MG63 (cell line): ENCODE results near the gene MMP25. TPM values are rescaled to one million over a fixed set of nuclear protein-coding genes. Genes with fewer than 3 reads are reported as not detected.
"Not testable (repeated sequence)": the region's sequence is repeated elsewhere in the genome, so short reads cannot be mapped to it uniquely, and the experiment has no call there.

ENCODE experiments used
- DNase-seq: peaks from one replicate; pipeline ENCODE4 v3.0.0-alpha.2; 2020
- H3K27me3 ChIP-seq: fragments of 250-450 bp; sonication (Bioruptor Pico); 2 replicates; pipeline ENCODE4 v1.5.1; 2020; ENCODE audit warnings: mild to moderate bottlenecking, moderate library complexity
- H3K36me3 ChIP-seq: fragments of 250-450 bp; sonication (Bioruptor Pico); 2 replicates; pipeline ENCODE4 v1.5.1; 2020; ENCODE audit warnings: mild to moderate bottlenecking, moderate library complexity
- H3K4me3 ChIP-seq: fragments of 250-450 bp; sonication (Bioruptor Pico); 2 replicates; pipeline ENCODE4 v1.5.1; 2020; ENCODE audit warnings: mild to moderate bottlenecking, moderate library complexity
- H3K9me3 ChIP-seq: fragments of 250-450 bp; sonication (Bioruptor Pico); 2 replicates; pipeline ENCODE4 v1.5.1; 2020; ENCODE audit warnings: mild to moderate bottlenecking, moderate library complexity
- total RNA-seq: library from RNA; depleted of rRNA; stranded (reverse); fragments of >200 nt; shearing (Covaris generic); gene quantifications from 2 replicates; pipeline ENCODE4 v1.2.3, GENCODE V29; 2014; ENCODE audit warnings: low replicate concordance

The MMP25 gene
- total RNA-seq, 1 experiment from 2014 or later, result not detected

DNA sequence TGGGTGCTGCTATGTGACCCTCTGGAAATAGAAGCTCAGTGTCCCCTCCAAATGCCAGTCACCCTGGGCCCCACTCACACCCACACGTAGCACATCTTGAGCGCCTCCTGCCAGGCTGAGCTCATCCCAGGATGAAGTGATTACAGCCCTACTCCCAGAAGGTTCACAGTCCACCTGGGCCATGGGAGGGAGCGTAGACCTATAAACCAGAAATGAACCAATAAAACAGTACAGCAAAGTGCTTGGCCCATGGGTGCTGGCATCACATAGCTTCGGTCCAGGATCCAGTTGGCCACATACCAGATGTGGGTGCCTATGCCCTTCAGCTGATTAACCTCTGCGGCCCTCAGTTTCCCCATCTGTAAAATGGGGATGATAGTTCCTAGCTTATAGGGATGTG is 7.5 kb upstream of the MMP25 start:
- peaks cover 48% of the 10 kb centered on the region for H3K27me3 ChIP-seq
- H3K4me3 ChIP-seq, result no peak overlapping the region
- H3K9me3 ChIP-seq, result no peaks in the 10 kb centered on the region
- DNase-seq, result no peak
- H3K36me3 ChIP-seq, result no peaks in the 10 kb centered on the region

DNA sequence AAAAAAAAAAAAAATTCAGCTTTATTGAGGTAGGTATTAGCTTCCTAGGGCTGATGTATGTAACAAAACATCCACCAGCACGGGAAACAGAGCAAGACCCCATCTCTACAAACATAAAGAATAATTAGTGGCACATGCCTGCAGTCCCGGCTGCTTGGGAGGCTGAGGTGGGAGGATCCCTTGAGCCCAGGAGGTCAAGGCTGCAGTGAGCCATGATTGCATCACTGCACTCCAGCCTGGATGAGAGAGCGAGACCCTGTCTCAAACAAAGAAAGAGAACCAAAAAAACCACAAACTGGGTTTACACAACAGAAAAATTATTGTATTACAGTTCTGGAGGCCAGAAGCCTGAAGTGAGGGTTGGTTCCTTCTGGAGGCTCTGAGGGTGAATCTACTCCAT is 4.0 kb upstream of the MMP25 start:
- Histone ChIP-seq H3K9me3 (no peaks in the 10 kb centered on the region), H3K27me3 (peaks cover 47% of the 10 kb centered on the region)
- DNase-seq, result no peak

DNA sequence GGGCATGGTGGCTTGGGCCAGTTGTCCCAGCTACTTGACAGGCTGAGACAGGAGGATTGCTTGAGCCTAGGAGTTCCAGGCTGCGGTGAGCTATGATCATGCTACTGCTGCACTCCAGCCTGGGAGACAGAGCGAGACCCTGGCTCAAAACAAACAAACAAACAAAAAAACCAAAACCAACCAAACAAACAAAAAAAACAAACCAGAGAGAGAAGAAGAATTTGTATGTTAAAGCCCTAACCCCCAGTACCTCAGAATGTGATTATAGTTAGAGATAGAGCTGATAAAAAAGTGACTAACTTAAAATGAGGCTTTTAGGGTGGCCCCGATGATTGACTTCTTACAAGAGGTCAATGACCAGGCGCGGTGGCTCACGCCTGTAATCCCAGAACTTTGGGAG is 1.7 kb upstream of the MMP25 start:
- Histone ChIP-seq H3K9me3 (no peaks in the 10 kb centered on the region), H3K27me3 (peaks cover 29% of the 10 kb centered on the region), H3K36me3 (no peaks in the 10 kb centered on the region), H3K4me3 (no peak overlapping the region)
- no peak for DNase-seq

More for the DNA sequence above, 4.0 kb upstream of the MMP25 start:
- Histone ChIP-seq H3K36me3 (no peaks in the 10 kb centered on the region), H3K4me3 (no peak overlapping the region)

DNA sequence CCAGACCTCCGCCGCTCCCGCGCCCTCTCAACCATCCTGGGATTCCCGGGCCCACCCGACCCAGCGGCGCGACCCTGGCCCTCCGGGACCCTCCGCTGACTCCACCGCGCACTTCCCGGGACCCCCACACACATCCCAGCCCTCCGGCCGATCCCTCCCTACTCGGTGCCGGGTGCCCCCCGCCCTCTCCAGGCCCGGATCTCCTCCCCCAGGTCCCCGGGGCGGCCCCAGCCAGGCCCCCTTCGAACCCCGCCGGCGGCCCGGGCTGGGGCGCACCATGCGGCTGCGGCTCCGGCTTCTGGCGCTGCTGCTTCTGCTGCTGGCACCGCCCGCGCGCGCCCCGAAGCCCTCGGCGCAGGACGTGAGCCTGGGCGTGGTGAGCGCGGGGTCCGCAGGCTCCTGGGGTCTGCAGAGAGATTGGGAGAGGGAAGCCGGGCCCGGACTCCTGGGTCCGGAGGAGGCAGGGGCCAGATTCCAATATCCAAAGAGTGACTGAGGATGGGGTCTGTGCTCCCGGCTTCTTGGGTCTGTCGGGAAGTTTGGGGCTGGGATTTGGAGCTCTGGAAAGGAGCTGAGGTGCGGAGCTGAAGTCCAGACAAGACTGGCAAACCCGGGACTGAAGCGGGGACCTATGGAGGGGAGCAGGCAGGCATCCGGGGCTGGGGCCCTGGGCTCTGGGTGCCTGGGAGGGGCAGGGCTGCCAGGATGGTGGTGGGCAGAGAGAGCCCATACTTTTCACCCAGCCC is 453 bp downstream of the MMP25 start:
- no peak for DNase-seq
- no peak overlapping the region for H3K4me3 ChIP-seq
- H3K27me3 ChIP-seq, result peaks cover 28% of the 10 kb centered on the region

DNA sequence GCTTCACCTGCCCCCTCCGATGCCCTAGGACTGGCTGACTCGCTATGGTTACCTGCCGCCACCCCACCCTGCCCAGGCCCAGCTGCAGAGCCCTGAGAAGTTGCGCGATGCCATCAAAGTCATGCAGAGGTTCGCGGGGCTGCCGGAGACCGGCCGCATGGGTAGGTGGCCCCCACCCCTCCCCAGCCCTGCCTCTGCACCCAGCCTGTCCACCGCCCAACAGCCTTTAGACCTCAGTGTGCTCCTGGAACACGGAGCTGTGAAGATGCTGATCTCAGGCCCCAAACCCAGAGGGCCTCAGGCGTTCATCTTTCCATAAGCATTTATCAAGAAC is 993 bp downstream of the MMP25 start:
- Histone ChIP-seq H3K9me3 (no peaks in the 10 kb centered on the region), H3K4me3 (no peak overlapping the region), H3K27me3 (peaks cover 28% of the 10 kb centered on the region), H3K36me3 (no peaks in the 10 kb centered on the region)
- no peak for DNase-seq

More for the DNA sequence above, 453 bp downstream of the MMP25 start:
- H3K9me3 ChIP-seq, result no peaks in the 10 kb centered on the region
- H3K36me3 ChIP-seq, result no peaks in the 10 kb centered on the region

DNA sequence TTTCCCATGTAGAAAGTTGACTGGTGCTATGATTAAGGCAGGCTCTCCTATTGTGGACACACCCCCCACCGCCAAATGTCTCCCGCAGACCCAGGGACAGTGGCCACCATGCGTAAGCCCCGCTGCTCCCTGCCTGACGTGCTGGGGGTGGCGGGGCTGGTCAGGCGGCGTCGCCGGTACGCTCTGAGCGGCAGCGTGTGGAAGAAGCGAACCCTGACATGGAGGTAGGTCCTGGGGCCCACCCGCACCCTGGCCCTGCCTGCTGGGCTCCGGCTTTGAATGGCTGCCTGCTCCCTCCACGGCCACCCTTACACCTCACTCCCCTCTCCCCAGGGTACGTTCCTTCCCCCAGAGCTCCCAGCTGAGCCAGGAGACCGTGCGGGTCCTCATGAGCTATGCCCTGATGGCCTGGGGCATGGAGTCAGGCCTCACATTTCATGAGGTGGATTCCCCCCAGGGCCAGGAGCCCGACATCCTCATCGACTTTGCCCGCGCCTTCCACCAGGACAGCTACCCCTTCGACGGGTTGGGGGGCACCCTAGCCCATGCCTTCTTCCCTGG is 3.6 kb downstream of the MMP25 start:
- peaks cover 20% of the 10 kb centered on the region for H3K27me3 ChIP-seq
- DNase-seq, result no peak

GRCh38 chr16:3050487-3050886 is 4.1 kb downstream of the MMP25 start:
- Histone ChIP-seq H3K27me3 (peaks cover 16% of the 10 kb centered on the region), H3K36me3 (no peaks in the 10 kb centered on the region), H3K9me3 (no peaks in the 10 kb centered on the region), H3K4me3 (no peak overlapping the region)
- DNase-seq, result no peak

More for the DNA sequence above, 3.6 kb downstream of the MMP25 start:
- Histone ChIP-seq H3K4me3 (no peak overlapping the region), H3K9me3 (no peaks in the 10 kb centered on the region), H3K36me3 (no peaks in the 10 kb centered on the region)

- DNase-seq, result no peak
- H3K4me3 ChIP-seq, result no peak overlapping the region
- no peaks in the 10 kb centered on the region for H3K36me3 ChIP-seq
- no peaks in the 10 kb centered on the region for H3K9me3 ChIP-seq
- H3K27me3 ChIP-seq, result peaks cover 12% of the 10 kb centered on the region
These were observed 4.6 kb downstream of the MMP25 start for GRCh38 chr16:3051009-3051408.

DNA sequence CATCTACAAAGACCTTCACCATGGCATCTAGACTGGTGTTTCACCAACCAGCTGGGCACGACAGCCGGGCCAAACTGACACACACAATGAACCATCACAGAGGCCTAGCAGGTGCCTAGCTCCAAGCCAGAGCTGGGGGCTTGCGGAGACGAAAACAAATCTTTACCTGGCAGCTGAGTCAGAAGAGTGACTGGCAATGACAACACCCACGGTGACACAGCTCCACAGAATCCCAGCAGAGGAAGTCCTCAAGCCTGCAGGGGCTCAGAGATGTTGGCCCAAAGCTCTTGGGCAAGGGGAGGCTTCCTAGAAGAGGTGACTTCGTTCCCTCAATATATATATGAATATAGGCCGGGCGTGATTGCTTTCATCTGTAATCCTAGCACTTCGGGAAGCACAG is 5.1 kb downstream of the MMP25 start:
- Histone ChIP-seq H3K27me3 (peaks cover 7% of the 10 kb centered on the region; the same call in 1 of the 2 replicates), H3K9me3 (no peaks in the 10 kb centered on the region), H3K4me3 (no peak overlapping the region), H3K36me3 (no peaks in the 10 kb centered on the region)
- DNase-seq, result no peak

GRCh38 chr16:3052571-3053329 is 6.4 kb downstream of the MMP25 start:
- H3K9me3 ChIP-seq, H3K27me3 ChIP-seq, H3K36me3 ChIP-seq, H3K4me3 ChIP-seq, DNase-seq: not testable (repeated sequence)

DNA sequence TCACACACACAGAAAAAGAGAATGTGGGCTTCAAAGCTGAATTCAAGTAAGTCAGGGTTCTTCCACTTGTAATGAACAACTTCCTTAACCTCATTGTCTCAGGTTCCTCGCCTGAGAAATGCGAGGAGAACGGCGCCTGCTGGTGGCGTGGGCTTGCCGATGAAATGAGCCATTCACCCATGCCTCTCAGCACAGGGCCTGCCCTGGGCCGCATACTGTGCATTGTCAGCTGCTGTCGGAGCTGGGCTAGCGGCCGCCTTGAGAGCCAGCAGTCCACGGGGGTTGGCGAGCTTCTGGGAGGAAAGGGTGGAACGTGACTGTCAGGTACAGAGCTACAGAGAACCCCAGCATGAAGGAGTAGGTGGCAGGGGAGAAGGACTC is 7.0 kb downstream of the MMP25 start:
- not testable (repeated sequence) for H3K27me3 ChIP-seq, DNase-seq, H3K36me3 ChIP-seq, H3K4me3 ChIP-seq, H3K9me3 ChIP-seq

DNA sequence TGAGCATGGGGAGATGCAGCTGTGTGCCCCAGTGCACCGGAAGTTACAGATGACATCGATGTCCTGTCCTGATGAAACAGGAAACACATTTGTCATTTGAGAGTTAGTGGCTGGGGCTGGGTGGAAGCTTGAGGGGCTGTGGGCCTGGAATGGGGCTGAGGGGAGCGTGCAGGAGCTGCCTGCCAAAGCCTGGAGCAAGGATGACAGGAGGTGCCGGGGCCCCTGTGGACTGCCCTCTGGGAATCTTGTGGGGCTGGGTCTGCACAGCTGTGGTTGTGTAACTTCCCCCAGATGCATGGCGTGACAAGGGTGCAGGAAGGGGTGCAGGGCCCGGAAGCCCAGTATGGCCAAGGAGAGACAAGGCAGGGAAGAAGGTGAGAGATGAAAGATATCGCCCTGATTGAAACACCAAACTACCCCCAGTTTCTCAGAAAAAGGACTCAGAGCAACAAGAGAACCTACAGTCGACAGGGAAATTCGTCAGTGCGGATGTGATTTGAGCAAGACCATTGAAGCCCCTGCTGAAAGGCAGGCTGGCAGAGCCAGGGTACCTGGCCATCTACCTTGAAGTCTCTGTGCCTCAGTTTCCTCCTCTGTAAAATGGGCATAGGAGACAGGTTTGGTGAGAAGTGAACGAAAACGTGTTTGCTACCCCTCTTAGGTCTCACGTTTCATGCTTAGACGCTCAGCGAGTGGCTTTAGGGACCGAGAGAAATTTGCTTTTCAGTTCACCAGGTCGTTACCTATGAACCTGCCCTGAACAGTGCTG is 8.8 kb downstream of the MMP25 start:
- Histone ChIP-seq H3K36me3 (no peaks in the 10 kb centered on the region; the same call in 1 of the 2 replicates), H3K27me3 (no peaks in the 10 kb centered on the region), H3K9me3 (no peaks in the 10 kb centered on the region), H3K4me3 (no peak overlapping the region)
- DNase-seq, result no peak

- H3K27me3 ChIP-seq, H3K4me3 ChIP-seq, DNase-seq, H3K36me3 ChIP-seq, H3K9me3 ChIP-seq: not testable (repeated sequence)
These were observed 9.4 kb downstream of the MMP25 start for GRCh38 chr16:3055734-3056115.

DNA sequence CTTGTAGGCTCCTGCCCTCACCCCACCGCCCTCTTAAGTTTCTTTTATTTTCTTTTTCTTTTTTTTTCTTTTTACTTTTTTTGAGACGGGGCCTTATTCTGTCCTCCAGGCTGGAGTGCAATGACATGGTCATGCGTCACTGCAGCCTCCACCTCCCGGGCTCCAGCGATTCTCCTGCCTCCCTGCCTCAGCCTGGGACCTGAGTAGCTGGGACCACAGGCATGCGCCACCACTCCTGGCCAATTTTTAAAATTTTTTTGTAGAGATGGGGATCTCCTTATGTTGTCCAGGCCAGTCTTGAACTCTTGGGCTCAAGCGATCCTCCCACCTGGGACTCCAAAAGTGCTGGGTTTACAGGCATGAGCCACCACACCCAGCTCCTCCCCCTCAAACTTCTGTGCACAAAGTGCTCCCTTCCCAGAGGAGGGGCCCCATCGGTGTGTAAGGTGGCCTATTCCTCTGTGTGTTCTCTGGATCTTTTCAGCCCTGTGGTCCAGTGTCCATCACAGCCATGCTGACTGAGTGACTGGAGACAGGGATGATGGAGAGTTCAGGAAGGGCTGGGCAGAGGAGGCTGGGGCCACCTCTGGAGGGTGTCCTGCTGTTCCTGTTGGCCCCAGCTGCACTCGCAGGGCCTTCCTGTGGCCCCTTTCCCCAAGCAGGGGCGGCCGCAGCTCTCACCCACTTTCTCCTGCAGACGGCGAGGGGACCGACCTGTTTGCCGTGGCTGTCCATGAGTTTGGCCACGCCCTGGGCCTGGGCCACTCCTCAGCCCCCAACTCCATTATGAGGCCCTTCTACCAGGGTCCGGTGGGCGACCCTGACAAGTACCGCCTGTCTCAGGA is 10.2 kb downstream of the MMP25 start:
- no peak overlapping the region for H3K4me3 ChIP-seq
- H3K36me3 ChIP-seq, result no peaks in the 10 kb centered on the region; the same call in 1 of the 2 replicates
- DNase-seq, result no peak
- no peaks in the 10 kb centered on the region for H3K9me3 ChIP-seq
- no peaks in the 10 kb centered on the region for H3K27me3 ChIP-seq

DNA sequence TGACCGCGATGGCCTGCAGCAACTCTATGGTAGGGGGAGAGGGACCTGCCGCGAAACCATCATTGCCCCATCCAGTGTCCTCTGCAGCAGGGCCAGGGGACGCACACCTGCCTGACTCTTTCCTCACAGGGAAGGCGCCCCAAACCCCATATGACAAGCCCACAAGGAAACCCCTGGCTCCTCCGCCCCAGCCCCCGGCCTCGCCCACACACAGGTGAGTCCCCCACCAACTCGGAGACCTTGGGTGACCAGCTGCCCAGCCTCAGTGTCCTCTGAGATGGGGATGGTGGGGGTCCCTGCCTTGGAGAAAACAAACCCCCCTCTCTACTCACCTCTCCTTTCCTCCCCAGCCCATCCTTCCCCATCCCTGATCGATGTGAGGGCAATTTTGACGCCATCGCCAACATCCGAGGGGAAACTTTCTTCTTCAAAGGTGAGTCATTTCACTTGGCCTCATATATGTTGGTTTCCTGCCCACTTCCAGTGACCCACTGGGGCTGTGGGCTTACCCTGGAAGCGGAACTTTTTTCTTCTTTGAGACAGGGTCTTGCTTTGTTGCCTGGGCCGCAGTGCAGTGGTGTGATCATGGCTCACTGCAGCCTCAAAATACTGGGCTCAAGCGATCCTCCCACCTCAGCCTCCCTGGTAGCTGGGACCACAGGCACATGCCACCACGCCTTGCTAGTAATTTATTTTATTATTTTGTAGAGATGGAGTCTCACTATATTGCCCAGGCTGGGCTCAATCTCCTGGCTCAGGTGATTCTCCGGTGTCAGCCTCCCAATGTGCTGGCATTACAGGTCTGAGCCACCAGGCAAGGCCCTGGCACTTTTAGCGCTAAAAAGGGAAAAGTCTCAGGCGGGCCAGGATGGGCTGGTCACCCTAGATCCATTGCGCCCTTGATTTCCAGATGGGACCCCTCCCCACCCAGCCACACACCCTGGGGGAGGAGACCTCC is 11.1 kb downstream of the MMP25 start:
- no peak for DNase-seq
- Histone ChIP-seq H3K36me3 (no peaks in the 10 kb centered on the region; the same call in 1 of the 2 replicates), H3K9me3 (no peaks in the 10 kb centered on the region), H3K27me3 (no peaks in the 10 kb centered on the region), H3K4me3 (no peak overlapping the region)
